Measurements from ENCODE around the gene EHD2.
"Not testable (repeated sequence)": the region's sequence is repeated elsewhere in the genome, so short reads cannot be mapped to it uniquely, and the experiment has no call there.

DNA sequence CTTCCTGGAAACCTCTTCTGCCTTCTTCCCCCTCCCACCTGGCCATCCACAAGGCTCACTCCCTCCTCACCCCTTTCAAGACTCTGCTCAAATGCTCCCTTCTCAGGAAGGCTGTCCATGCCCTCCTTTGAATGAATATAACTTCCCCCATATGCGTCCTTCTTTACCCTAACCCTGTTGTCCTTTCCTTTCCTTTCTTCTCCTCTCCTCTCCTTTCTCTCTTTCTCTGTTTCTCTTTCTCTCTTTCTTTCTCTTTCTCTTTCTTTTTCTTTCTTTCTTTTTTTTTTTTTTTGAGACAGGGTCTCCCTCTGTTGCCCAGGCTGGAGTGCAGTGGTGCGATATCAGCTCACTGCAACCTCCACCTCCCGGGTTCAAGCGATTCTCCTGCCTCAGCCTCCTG is 15.1 kb downstream of the EHD2 start:
- TF ChIP-seq, protein P1, sequence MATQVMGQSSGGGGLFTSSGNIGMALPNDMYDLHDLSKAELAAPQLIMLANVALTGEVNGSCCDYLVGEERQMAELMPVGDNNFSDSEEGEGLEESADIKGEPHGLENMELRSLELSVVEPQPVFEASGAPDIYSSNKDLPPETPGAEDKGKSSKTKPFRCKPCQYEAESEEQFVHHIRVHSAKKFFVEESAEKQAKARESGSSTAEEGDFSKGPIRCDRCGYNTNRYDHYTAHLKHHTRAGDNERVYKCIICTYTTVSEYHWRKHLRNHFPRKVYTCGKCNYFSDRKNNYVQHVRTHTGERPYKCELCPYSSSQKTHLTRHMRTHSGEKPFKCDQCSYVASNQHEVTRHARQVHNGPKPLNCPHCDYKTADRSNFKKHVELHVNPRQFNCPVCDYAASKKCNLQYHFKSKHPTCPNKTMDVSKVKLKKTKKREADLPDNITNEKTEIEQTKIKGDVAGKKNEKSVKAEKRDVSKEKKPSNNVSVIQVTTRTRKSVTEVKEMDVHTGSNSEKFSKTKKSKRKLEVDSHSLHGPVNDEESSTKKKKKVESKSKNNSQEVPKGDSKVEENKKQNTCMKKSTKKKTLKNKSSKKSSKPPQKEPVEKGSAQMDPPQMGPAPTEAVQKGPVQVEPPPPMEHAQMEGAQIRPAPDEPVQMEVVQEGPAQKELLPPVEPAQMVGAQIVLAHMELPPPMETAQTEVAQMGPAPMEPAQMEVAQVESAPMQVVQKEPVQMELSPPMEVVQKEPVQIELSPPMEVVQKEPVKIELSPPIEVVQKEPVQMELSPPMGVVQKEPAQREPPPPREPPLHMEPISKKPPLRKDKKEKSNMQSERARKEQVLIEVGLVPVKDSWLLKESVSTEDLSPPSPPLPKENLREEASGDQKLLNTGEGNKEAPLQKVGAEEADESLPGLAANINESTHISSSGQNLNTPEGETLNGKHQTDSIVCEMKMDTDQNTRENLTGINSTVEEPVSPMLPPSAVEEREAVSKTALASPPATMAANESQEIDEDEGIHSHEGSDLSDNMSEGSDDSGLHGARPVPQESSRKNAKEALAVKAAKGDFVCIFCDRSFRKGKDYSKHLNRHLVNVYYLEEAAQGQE (IDR thresholded peaks at IDR 0.05; ENCODE audit: borderline replicate concordance): not testable (repeated sequence)
- TF ChIP-seq, protein P2, sequence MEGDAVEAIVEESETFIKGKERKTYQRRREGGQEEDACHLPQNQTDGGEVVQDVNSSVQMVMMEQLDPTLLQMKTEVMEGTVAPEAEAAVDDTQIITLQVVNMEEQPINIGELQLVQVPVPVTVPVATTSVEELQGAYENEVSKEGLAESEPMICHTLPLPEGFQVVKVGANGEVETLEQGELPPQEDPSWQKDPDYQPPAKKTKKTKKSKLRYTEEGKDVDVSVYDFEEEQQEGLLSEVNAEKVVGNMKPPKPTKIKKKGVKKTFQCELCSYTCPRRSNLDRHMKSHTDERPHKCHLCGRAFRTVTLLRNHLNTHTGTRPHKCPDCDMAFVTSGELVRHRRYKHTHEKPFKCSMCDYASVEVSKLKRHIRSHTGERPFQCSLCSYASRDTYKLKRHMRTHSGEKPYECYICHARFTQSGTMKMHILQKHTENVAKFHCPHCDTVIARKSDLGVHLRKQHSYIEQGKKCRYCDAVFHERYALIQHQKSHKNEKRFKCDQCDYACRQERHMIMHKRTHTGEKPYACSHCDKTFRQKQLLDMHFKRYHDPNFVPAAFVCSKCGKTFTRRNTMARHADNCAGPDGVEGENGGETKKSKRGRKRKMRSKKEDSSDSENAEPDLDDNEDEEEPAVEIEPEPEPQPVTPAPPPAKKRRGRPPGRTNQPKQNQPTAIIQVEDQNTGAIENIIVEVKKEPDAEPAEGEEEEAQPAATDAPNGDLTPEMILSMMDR (IDR thresholded peaks at IDR 0.05; ENCODE audit: poor library complexity, severe bottlenecking): not testable (repeated sequence)
- TF ChIP-seq EZH2 (IDR thresholded peaks at IDR 0.05; ENCODE audit: borderline replicate concordance, insufficient read depth, low read length, poor library complexity, severe bottlenecking); MXI1 (conservative IDR thresholded peaks at IDR 0.05; ENCODE audit: poor library complexity, severe bottlenecking); EP300 (conservative IDR thresholded peaks at IDR 0.05; ENCODE audit: poor library complexity, severe bottlenecking); RAD21 (conservative IDR thresholded peaks at IDR 0.05); POLR2AphosphoS5 (IDR thresholded peaks at IDR 0.05); SMC3 (conservative IDR thresholded peaks at IDR 0.05; ENCODE audit: poor library complexity); TAF1 (IDR thresholded peaks at IDR 0.05; ENCODE audit: low read depth): not testable (repeated sequence)

All from neural cell (in vitro differentiated cells).